SHP77 (cell line): ENCODE data around the gene LPIN3.

Experiments used
- DNase-seq, 2 experiments: peaks; one replicate each; lab custom pipeline; 2025; lab: John Stamatoyannopoulos, UW

Gene LPIN3

GRCh38 chr20:41327178-41327577 is 13.4 kb upstream of the LPIN3 start:
- no peak for DNase-seq

DNA sequence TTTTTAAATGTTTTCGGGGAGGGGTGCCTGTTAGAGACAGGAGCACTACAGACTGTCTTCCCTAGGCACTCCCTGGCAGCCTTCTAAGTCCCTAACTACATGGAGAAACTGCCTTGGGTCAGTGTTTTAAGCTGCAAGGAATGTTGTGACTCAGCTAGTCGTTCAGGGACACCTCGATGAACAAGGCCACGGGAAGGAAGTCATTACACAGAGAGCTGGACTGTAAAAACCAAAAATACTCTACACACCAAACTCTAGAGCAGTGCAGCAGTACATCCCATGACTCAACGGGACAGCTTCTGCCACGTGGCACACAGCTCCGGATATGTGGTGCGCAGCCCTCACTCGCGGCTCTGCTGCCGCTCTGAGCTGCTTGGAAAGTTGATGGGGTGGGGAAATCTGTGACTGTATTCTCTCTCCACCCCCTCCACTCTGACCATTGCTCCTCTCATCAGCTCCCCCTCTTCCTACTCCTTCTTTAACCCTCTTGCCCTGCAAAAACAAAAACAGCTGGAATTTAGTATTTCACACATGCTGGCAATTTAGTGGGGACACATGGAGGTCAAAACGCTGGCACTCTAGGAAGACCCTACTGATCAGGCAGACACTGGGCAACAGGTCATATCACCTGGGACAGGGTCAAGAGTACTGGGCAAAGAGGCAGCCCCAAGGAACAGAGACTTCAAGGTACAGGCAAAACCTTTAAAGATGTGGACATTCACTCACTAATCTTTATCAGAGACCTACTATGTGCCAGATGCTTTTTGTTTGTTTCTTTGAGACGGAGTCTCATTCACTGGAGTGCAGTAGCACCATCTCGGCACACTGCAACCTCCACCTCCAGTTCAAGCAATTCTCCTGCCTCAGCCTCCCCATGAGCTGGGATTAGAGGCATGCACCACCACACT is 10.9 kb upstream of the LPIN3 start:
- DNase-seq: no peak

DNA sequence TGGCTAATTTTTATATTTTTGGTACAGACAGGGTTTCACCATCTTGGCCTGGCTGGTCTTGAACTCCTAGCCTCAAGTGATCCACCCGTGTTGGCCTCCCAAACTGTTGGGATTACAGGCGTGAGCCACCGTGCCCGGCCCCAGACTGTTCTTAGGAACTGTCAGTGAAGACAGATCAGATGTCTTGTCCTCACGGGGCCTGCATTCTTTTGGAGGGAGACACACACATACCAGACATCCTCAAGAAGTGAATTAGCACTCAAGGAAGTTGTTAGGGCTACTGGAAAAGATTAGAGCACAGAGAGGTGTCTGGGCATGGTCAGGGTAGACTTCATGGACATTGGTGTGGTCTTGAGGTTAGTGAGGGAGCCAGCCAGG is 10.3 kb upstream of the LPIN3 start:
- DNase-seq: no peak

- DNase-seq: no peak
Measured at GRCh38 chr20:41330941-41331340, 9.7 kb upstream of the LPIN3 start.

DNA sequence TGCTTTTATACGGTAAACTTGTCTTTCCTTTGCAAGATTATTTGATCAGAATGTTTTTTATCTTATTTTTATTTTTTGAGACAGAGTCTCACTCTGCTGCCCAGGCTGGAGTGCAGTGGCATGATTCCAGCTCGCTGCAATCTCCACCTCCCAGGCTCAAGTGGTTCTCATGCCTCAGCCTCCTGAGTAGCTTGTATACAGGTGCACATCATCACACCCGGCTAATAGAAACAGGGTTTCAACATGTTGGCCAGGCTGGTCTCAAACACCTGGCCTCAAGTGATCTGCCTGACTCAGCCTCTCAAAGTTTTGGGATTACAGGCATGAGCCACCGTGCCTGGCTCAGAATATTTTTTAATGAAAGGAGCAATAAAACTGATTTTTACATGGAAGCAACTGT is 8.9 kb upstream of the LPIN3 start:
- DNase-seq: no peak

GRCh38 chr20:41334036-41334435 is 6.6 kb upstream of the LPIN3 start:
- no peak for DNase-seq

DNA sequence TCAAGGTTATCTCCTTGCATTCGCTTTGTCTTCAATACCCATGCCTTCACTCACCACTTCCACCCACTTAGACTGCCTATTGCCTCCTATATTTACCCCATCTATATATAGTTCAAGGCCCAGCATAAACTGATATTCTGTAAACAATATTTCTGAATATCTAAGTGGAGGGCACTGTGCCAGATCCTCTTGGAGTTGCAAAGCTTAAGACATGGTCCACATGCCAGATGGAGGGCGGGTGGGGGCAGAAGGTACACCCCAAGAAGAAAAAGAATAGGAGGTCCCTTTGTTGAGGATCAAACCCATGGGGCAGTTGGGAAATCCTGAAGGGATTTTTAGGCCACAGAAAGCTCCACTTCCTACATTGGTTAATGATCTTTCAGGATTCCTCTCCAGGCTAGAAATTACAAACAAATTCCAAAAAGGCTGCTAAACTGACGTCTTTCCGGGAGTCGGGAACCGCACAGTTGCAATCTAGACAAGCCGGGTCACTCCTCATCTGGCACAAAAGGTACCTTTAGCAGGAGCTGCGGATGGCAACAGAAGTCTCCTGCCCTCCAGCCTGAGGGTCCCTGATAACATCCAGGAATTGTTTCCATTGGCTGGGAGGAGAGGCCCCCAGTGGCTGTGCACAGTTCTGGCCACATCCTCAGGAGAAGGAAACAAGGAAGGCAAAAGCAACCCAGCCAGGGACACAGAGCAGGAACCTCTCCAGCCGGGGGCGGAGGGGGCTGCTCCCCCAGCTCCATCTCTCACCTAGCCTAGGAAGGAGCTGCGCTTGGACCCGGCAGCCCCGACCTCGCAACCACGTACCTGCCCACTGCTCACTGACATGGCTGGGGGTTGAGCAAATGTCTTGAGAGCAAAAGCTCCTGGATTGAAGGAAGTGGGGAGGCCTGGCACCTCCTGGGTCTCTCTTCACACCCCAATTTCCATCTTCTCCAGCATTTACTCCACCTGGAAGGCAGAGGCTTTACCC is 5.9 kb upstream of the LPIN3 start:
- no peak for DNase-seq

DNA sequence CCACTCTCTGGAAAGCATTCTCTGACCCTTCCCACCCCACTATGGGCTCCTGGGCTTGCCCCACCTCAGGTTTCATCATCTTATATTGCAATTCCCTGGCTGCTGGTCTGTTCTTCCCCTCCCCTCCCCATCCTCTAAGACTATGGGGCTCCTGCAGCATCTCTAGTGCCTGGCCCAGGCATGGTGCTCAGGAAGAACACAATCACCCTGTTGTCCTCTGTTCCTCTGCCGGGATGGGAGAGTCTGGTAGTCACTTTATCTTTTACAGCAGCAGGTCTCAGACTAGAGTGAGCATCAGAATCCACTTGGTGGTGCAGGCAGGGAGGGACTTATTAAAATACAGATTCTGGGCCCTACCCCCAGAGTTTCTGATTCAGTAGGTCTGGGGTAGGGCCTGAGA is 5.0 kb upstream of the LPIN3 start:
- no peak for DNase-seq

DNA sequence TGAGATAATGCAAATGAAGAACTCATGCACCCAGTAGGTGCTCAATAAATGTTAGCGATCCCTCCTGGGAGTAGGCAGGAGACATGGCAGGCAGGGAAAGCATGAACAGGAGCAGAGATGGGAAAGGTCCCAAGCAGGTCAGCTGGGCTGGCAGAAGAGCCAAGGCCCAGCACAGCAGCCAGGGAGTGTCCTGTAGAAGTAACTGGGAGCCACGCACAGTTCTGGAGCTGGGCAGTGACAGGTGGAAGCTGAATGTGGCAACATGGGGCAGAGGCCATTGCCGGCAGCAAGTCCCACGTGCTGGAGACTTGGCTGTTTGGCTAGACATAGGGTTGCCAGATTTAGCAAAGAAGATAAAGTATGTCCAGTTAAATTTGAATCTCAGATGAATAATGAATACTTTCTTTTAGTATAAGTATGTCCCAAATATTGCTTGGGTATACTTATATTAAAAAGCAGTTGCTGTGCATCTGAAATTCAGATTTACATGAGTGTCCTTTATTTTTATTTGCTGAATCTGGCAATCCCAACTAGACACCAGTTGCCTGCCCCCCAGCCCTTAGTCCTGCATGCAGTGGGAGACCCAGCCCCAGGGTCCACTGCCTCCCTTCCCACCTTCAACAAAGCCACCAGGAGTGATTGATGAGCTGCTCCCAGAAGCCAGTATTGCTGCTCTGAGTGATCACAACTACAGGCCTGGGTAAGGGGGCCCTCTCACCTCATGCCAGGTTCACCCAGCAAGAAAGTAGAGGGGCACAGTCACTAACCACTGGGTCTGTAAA is 3.7 kb upstream of the LPIN3 start:
- no peak for DNase-seq

- DNase-seq: peak; percentile 36 to 52
Measured at GRCh38 chr20:41339957-41340326, 679 bp upstream of the LPIN3 start.

- DNase-seq: no peak
Measured at GRCh38 chr20:41342474-41343464, 2.1 kb downstream of the LPIN3 start.

- no peak for DNase-seq
Measured at GRCh38 chr20:41344477-41344876, 3.9 kb downstream of the LPIN3 start.

DNA sequence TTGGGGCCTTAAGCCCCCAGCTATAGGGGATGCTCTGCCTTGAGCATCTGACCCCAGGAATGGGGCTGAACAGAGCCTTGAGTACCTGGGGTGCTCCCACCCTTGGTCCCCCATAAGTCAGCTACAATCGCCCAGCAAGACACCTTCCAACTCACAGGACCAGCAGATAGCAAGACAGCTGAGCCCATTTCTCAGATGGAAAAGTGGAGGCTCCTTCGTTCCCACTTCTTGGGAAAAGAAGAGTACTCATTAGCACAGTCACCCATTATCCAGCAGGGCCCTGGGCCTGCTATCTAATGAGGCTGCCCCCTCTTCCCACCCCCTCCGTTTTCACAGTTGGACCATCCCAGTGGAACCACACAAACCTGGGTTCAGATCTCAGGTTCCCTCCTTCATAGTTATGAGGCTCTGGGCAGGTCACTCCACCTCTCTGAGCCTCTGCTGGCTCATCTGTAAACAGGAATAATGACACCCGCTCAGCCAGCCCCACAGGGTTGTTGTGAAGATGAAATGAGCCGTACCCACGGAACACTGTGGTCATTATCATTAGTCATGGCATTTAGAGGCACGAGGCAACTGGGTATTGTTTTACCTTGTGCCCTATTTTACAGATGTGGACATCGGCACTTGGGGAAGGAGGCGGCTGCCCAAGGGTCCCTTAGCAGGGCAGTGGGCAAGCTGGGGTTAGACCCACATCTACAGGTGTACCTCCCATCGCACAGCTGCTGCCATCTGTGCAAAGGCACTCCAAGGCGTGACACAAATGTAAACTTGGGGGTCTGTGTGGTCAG is 4.5 kb downstream of the LPIN3 start:
- no peak for DNase-seq

DNA sequence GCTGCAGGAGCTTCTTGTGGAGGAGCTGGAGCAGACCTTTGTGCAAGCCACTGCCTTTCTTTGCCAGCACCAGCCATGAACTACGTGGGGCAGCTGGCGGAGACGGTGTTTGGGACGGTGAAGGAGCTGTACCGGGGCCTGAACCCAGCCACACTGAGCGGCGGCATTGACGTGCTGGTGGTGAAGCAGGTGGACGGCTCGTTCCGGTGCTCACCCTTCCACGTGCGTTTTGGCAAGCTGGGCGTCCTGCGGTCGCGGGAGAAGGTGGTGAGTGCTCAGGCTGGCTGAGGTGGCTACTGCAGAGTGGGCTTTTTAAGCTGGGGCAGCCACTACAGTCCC is 5.1 kb downstream of the LPIN3 start:
- no peak for DNase-seq

DNA sequence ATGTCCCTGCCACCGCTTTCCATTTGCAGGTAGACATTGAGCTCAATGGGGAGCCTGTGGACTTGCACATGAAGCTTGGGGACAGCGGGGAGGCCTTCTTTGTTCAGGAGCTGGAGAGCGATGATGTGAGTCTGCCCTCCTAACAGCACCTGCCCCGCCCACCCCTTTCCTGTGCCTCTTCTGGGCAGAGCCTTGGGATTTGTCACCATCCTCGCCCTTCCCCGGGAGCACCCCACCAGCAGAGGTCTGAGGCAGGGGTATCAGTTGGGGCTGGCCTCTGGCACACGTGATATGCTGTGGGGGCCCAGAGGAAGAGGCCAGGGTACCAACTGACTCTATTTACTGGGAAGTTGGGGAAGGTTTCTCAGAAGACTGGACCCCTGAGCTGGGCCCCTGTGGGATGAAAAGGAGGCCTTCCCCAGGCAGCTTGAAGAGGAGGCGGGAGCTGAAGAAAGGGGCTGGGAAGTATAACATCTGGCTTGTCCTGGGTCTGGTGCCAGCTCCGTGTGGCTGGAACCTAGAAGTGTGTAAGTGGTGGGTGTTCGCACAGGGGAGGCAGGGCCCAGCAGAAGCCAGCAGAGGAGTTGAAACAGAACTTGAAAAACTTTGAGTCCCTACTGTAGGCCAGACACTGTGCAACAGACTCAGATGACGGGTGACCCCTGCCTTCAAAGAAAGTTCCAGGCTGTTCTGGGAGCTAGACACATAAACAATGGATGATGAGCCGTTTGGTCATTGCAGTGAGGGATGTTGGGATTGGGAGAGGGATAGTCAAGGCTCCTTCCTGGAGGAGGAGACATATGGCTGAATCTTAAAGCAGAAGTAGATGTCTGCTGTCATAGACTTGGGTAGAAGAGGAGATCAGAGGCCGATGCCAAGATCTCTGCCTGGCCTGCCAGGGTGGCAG is 7.2 kb downstream of the LPIN3 start:
- DNase-seq: no peak

DNA sequence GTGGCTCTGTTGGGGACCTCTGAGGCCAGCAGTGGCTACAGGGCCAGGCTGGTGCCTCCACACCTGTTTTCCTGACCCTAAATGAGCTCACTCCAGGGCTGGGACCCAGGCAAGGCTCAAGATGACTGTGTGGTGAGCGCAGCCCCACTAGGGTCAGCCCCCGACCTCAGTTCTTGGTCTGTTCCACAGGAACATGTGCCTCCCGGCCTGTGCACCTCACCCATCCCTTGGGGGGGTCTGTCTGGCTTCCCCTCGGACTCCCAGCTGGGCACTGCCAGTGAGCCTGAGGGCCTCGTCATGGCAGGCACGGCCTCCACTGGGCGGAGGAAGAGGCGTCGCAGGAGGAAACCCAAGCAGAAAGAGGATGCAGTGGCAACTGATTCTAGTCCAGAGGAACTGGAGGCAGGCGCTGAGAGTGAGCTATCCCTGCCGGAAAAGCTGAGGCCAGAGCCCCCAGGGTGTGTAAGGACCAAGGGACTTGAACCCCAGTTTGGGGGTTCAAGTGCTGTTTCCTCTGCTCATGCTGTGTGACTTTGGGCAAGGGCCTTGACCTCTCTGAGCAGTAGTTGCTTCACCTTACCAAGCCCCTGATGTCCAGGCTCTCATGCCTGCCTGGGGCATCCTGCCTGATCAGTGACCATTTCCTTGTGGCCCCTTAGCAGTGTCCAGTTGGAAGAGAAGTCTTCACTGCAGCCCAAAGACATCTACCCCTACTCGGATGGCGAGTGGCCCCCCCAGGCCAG is 8.0 kb downstream of the LPIN3 start:
- no peak for DNase-seq

GRCh38 chr20:41349266-41349665 is 8.6 kb downstream of the LPIN3 start:
- no peak for DNase-seq

DNA sequence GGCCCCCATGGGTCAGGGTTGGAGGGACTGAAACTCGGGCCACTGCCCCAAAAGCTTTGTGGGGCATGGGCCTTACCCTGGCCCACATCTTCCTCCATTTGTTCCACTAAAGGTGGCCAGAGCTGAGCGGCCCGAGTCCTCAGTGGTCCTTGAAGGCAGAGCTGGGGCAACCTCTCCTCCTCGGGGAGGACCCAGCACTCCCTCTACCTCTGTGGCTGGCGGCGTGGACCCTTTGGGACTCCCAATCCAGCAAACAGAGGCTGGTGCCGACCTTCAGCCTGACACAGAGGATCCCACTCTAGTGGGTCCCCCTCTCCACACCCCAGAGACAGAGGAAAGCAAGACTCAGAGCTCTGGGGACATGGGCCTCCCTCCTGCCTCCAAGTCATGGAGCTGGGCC is 9.3 kb downstream of the LPIN3 start:
- DNase-seq: no peak
